Adrenal gland (tissue), 12 donors: ENCODE data around the gene CRABP1. TPM values are rescaled to one million over a fixed set of nuclear protein-coding genes. Genes with fewer than 3 reads are reported as not detected.

Experiments used
- DNase-seq, 7 donors: peaks; one replicate each; pipeline ENCODE4 v3.0.0-alpha.2; 2019 to 2020
- H3K27ac ChIP-seq, 5 donors: fragments of 200-600 bp; sonication (generic) in 4 of 5; 1 replicate in 3 of 5; 2 replicates in 2 of 5; pipeline versions ENCODE4 v1.5.1 to v1.8.0; 2016 to 2020; ENCODE audit warnings: mild to moderate bottlenecking in 1 of 5
- H3K27me3 ChIP-seq: fragments of 200-600 bp; 2 replicates; pipeline ENCODE4 v1.8.0; 2021
- H3K36me3 ChIP-seq, 2 donors: fragments of 200-600 bp; replicated peaks in 1 of 2; 1 replicate in 1 of 2; 2 replicates in 1 of 2; pipeline versions ENCODE4 v1.5.1 to v1.8.0; 2018 to 2022
- H3K4me1 ChIP-seq, 2 donors: fragments of 200-600 bp; replicated peaks in 1 of 2; 1 replicate in 1 of 2; 2 replicates in 1 of 2; pipeline versions ENCODE4 v1.5.1 to v1.8.0; 2018 to 2021
- H3K4me3 ChIP-seq, 4 donors: fragments of 200-600 bp; sonication (generic) in 3 of 4; one replicate each; pipeline ENCODE4 v1.5.1; 2016 to 2018
- H3K9me3 ChIP-seq, 3 donors: fragments of 200-600 bp; sonication (generic) in 1 of 3; replicated peaks in 1 of 3; 1 replicate in 2 of 3; 2 replicates in 1 of 3; pipeline versions ENCODE4 v1.5.1 to v1.8.0; 2016 to 2021
- POLR2A ChIP-seq, 2 donors: fragments of 450-650 bp; IDR thresholded peaks; one replicate each; pipeline ENCODE4 v1.6.1; 2017; ENCODE audit warnings: antibody characterized with exemption in 2 of 2, mild to moderate bottlenecking in 2 of 2, moderate library complexity in 1 of 2
- WGBS, 4 donors: extraction: QIAGEN DNeasy Blood & Tissue Kit in 2 of 4; methylation state at CpG; one replicate each; pipeline versions ENCODE4 v1.1.5 to v1.1.7; 2013 to 2017; 5-methylcytosine and 5-hydroxymethylcytosine counted together
- intact Hi-C, 2 donors: fragments of 100-400 bp; cut with DNase I; formaldehyde crosslinking; loops; one replicate each; pipeline versions ENCODE4 v1.14.1 to v1.15.0; 2022 to 2023
- polyA plus RNA-seq, 3 donors: library from polyadenylated mRNA; stranded (reverse); fragments of 200-250 nt in 2 of 3; fragments of 350-450 nt in 1 of 3; fragmentation: Illumina TruSeq in 1 of 3; extraction: RNeasy Lipid Tissue Mini Kit (QIAGEN cat#74804) in 1 of 3; gene quantifications; one replicate each; pipeline ENCODE4 v1.2.3, GENCODE V29; 2013 to 2014
- total RNA-seq, 9 donors: library from RNA; depleted of rRNA in 4 of 9; stranded (reverse); fragments of >200 nt in 4 of 9; fragments of 120-200 nt in 1 of 9; fragmentation: NEBNext Ultra II Directional in 1 of 9; extraction: Animal tissue kit (Norgen Biotek cat#: 25700) in 1 of 9; gene quantifications; one replicate each; pipeline versions ENCODE4 v1.1.0 to v1.2.4, GENCODE V29; 2013 to 2023
- TF ChIP-seq, protein P1 (sequence below), 6 experiments: fragments of 450-650 bp in 4 of 6; fragments of 200-600 bp in 2 of 6; sonication (generic) in 1 of 6; IDR thresholded peaks; 1 replicate in 5 of 6; 2 replicates in 1 of 6; pipeline versions ENCODE4 v1.5.1 to v1.8.0; 2016 to 2021; ENCODE audit warnings: antibody characterized with exemption in 6 of 6, mild to moderate bottlenecking in 2 of 6, moderate library complexity in 1 of 6
- donor health status: healthy with polysubstance abuse.
- donor health status: Bipolar disorder and iron deficiency.
- donor health status: DM: yes; HTN: yes; CAD: no.
- donor health status: DM: no; HTN: no; CAD: no.
- donor health status: DM: no; HTN: no; CAD: no.
- donor health status: DM: yes; HTN: yes; CAD: no.

CRABP1 gene
- total and polyA plus RNA-seq, 12 donors = 0.39 to 2.4 (median 0.80) TPM; not detected in 3

DNA sequence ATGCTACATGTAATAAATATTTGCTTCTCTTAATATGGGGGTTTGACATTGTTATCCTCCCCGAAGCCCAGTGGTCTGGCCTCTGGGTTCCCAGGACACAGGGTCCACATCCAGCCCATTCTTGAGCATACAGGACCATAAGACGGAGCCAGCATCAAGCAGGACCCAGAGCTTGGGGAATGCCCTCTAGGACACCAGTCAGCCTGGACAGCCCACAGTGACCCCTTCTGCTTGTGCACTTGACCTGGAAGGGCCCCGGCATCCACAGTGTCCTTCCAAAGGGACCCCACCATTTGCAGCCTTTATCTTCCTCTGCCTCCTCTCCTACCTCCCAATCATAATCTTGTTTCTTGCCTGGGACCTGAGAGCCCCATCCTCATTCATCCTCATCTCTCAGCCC is 51.6 kb downstream of the CRABP1 start:
- Histone ChIP-seq H3K27ac (no peak overlapping the region), H3K36me3 (no peaks in the 10 kb centered on the region), H3K4me3 (no peak overlapping the region), H3K4me1 (peaks cover 0 to 2% of the 10 kb centered on the region in 2 donors), H3K27me3 (peaks cover 2% of the 10 kb centered on the region), H3K9me3 (no peaks in the 10 kb centered on the region)
- no peak for DNase-seq
- TF ChIP-seq, protein P1, sequence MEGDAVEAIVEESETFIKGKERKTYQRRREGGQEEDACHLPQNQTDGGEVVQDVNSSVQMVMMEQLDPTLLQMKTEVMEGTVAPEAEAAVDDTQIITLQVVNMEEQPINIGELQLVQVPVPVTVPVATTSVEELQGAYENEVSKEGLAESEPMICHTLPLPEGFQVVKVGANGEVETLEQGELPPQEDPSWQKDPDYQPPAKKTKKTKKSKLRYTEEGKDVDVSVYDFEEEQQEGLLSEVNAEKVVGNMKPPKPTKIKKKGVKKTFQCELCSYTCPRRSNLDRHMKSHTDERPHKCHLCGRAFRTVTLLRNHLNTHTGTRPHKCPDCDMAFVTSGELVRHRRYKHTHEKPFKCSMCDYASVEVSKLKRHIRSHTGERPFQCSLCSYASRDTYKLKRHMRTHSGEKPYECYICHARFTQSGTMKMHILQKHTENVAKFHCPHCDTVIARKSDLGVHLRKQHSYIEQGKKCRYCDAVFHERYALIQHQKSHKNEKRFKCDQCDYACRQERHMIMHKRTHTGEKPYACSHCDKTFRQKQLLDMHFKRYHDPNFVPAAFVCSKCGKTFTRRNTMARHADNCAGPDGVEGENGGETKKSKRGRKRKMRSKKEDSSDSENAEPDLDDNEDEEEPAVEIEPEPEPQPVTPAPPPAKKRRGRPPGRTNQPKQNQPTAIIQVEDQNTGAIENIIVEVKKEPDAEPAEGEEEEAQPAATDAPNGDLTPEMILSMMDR (IDR thresholded peaks at IDR 0.05) = no peak
- no peak for TF ChIP-seq POLR2A (IDR thresholded peaks at IDR 0.05)
- intact Hi-C loops = no loop called here
- 75 to 93% (median 89%) methylated on average over 2 to 3 of the region's 3 CpGs for WGBS, 4 donors

DNA sequence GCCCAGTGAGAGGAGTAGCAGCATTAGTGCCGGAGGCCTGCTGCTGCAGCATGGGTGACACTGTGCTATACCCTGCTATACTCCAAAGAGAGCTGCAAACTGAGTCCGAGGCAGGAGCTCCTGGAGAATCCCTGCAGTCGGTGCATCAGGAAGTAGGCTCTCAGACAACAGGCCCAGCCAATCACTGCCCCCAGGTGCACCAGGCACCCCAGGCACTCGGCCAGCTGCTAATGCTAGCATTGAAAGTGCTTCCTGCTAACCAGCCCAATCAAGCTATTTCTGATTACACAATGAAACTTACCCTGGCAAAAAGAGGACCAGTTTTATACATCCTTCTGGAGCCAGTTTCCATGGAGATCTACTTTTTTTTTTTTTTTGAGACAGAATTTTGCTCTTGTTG is 52.3 kb downstream of the CRABP1 start:
- intact Hi-C loops = no loop called here
- TF ChIP-seq, protein P1 (IDR thresholded peaks at IDR 0.05) = no peak
- TF ChIP-seq POLR2A (IDR thresholded peaks at IDR 0.05) = no peak
- H3K27me3 ChIP-seq = no peaks in the 10 kb centered on the region
- 57 to 75% (median 63%) methylated on average over 4 of the region's 4 CpGs for WGBS, 4 donors
- no peaks in the 10 kb centered on the region for H3K9me3 ChIP-seq
- no peak overlapping the region for H3K27ac ChIP-seq
- no peaks in the 10 kb centered on the region for H3K36me3 ChIP-seq
- no peak for DNase-seq
- H3K4me1 ChIP-seq = peaks cover 0 to 8% of the 10 kb centered on the region in 2 donors
- no peak overlapping the region for H3K4me3 ChIP-seq

DNA sequence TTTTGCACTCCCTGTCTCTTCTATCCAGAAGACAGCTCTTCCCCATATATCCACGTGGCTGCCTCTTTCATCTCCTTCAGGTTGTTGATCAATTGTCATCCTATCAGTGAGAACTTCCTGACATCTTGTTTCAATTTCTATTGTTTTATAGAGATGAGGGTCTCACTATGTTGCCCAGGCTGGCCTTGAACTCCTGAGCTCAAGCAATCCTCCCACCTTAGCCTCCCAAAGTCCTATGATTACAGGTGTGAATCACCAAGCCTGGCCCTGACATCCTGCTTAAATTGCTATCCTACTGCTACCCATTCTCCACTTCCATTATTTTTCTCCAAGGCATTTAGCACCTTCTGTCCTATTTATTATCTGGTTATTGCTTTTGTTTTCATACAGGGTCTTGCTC is 53.0 kb downstream of the CRABP1 start:
- 67 to 85% (median 78%) methylated on average over 1 of the region's 1 CpG for WGBS, 4 donors
- H3K27ac ChIP-seq = no peak overlapping the region
- no peak overlapping the region for H3K4me3 ChIP-seq
- no peaks in the 10 kb centered on the region for H3K27me3 ChIP-seq
- TF ChIP-seq, protein P1 (IDR thresholded peaks at IDR 0.05) = no peak
- TF ChIP-seq POLR2A (IDR thresholded peaks at IDR 0.05) = no peak
- H3K9me3 ChIP-seq = no peaks in the 10 kb centered on the region
- intact Hi-C loops = no loop called here
- peaks cover 0 to 10% of the 10 kb centered on the region in 2 donors for H3K4me1 ChIP-seq
- no peaks in the 10 kb centered on the region for H3K36me3 ChIP-seq
- DNase-seq = no peak

DNA sequence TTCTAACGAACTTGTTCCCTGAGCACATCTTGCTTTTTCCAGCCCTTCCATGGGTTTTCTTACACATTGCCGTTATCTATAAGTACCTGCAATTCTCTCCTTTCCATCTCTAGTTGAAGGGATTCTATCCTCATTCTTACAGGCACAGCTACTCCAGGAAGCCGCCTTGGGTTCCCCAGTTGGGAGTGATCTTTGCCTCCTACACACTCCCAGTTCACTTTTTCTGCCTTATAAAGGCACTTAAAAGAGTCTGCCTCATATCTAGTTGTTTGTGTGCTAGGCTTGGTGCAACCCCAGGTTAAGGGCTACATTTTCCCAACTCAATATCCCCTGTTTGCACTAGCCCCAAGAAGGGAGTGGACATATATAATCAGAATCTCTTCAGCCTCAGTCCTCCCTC is 53.9 kb downstream of the CRABP1 start:
- WGBS, 4 donors = 78 to 97% (median 86%) methylated on average over 3 of the region's 3 CpGs
- H3K9me3 ChIP-seq = no peaks in the 10 kb centered on the region
- DNase-seq = no peak
- no peak for TF ChIP-seq POLR2A (IDR thresholded peaks at IDR 0.05)
- TF ChIP-seq, protein P1 (IDR thresholded peaks at IDR 0.05) = no peak
- no peak overlapping the region for H3K4me3 ChIP-seq
- H3K27me3 ChIP-seq = no peaks in the 10 kb centered on the region
- H3K4me1 ChIP-seq = peaks cover 0 to 10% of the 10 kb centered on the region in 2 donors
- no peaks in the 10 kb centered on the region for H3K36me3 ChIP-seq
- intact Hi-C loops = no loop called here
- H3K27ac ChIP-seq = no peak overlapping the region
